LoVo (cell line): ENCODE measurements around the gene KCNH5.

Experiments used
- DNase-seq: peaks from one replicate; pipeline ENCODE4 v3.0.0-alpha.2; 2016; ENCODE audit warnings: low spot score

Gene KCNH5

DNA sequence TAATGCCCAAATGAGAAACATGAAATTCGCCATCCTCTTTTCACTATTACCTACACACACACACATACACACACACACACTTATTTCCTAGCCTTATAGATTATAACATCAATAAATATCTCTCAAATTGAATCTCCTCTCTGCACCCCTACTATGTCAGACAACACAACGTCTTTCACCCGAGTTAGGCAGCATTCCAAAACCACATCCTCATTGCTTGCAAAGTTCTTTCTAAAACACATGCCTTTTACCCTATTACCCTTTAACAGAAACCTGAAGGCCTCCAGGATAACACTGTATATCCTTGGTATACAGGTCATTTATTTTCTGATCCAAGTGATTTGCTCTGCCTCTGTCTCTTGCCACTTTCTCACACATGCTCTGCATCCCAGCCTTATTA, 56.3 kb downstream of the KCNH5 start:
- DNase-seq: no peak

DNA sequence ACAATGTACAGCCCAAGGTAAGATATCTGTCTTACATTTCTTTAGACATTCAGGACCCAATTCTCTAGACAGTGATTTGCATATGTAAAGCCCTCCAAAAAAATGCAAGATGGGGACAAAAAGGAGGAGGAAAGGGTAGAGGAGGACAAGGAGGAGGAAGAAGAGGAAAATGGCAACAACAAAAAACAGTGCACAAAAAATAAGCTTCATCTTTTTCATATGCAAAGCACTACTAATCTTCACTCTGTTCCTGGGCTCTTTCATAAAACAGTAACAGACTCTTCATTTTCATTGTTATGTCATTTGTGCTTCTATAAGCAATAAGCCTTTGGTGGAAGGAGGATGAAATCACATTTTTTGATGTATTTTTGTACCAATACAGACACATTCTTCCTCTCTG, 61.4 kb downstream of the KCNH5 start:
- no peak for DNase-seq

DNA sequence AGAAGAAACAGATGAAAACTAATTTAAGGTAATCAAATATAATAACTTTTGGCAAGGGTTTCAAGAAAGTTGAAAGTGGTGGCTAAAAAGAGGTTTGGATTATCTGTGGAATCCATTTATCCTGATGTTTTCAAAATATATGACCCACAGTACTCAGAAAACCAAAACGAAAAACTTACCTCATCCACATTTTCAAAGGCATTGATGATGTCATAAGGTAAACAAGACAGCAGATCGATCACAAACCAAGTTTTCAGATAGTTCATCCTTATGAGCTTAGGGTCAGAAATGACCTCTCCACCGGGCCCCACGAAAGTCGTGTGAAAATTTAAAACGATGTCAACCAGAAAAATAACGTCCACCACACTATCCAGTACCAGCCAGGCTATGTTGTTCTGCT, 64.6 kb downstream of the KCNH5 start:
- DNase-seq: no peak

DNA sequence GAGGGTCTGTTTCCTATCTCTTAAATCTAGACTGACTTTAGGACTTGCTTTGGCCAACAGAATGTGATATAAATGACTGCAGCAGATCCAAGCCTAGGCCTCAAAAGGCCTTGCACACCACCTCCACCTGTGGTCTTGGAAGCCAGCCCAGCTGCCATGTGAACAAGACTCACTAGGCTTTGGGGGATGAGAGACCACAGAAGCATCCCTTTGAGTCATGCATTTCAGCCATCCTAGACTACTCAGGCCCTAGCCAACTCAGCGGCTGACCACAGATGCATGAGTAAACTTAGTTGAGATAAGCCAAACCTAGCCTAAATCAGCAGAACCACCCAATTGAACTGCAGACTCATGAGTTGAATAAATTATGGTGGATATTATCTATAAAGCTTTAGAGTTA, 87.7 kb downstream of the KCNH5 start:
- DNase-seq: no peak

DNA sequence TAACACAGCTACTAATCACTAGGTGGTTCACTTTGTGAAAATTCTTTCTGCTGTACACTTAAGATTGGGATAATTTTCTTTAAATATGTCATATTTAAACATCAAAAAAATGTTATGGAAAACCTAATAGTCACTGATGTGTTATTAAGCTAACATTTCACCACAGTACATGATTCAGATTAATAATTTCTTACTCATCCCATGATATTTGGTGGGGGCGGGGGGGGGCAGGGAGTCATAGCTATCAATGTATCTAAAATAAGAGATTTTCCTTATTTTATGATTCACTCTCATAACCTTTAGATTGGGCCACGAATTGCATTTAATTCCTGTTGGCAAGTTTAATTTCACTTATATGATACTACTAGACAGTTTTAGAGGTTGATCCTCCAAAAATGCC, 88.8 kb downstream of the KCNH5 start:
- no peak for DNase-seq

DNA sequence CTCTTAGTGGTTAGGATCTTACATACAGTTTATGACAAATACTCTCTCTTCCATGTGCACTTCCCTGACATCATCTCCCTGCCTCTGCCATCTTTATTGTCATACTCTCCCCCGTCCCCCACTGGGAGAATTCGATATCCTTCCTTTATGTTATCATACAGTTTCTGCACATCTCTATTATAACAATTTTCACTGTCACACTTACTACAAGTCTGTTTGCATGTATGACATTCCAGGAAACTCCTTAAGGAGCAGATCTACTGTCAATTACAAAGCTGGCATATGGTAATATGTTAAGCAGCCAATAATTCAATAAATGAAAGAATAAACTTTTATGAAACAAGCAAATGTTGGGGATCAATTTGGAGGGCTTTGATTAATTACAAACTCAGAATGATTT, 91.1 kb downstream of the KCNH5 start:
- DNase-seq: no peak

DNA sequence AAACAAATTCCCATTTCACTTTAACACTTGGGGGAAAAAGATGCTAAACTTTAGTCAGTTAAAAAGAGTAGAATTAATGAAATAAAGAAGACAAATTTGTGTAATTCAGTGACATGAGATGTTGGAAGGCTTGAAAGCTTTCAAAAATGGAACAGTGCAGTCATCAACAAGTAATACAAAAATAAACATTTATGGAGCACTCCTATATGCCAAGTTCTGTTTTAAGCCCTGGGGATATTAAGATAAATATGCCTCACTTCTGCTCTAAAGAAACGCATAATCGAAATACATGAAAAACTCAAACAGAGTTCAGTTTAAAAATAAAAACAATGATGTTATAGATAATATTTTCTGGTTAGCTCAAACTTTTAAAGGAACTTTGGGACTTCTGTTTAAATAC, 93.0 kb downstream of the KCNH5 start:
- no peak for DNase-seq

DNA sequence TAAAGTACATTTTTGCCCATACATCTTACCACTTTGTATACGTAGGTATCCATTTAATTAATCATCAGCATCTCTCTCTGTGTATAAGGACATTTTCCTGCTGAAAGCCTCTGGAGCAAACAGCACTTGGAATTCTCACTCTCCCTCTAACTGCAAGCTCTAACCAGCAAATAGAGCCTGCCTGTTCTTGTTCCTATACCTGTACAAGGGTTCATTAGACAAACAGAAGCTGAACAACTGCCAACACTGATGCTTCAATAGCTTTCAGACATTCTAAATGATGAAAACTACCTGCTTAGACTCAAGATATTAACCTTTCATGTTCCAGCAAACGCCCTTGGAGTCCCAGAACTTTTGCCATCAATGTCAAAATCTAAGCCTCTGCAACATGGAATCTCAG, 98.0 kb downstream of the KCNH5 start:
- no peak for DNase-seq

DNA sequence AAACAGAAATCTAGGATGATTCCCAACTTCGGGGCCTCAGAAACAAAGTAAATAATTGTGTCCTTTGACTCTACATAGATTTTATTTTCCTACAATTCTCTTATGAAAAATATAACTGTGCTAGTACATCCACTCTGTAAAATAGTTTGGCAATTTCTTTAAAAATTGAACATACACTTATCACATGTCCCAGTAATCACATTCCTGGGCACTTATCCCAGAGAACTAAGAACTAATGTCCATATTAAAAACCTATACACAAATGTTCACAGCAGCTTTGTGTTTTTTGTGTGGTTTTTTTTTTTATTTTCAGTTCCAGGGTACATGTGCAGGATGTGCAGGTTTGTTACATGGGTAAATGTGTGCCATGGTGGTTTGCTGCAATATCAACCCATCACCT, 99.0 kb downstream of the KCNH5 start:
- DNase-seq: no peak

DNA sequence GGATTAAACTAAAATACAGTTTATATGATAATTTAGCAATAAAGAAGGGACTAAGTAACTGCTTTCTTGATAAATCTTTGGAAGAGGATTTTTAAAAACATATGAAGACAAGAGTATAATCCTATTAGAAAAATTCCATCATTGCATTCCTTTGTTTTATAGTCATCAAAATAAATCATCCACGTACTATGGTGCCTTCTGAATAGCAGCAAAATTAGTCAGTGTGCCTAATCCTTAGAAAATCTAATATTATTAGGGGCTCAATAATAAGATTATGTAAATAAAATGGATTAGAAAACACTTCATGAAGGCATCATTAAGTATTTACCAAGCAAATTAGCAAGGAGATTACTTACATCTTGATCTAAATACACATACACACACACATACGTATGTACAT, 102.1 kb downstream of the KCNH5 start:
- DNase-seq: no peak

DNA sequence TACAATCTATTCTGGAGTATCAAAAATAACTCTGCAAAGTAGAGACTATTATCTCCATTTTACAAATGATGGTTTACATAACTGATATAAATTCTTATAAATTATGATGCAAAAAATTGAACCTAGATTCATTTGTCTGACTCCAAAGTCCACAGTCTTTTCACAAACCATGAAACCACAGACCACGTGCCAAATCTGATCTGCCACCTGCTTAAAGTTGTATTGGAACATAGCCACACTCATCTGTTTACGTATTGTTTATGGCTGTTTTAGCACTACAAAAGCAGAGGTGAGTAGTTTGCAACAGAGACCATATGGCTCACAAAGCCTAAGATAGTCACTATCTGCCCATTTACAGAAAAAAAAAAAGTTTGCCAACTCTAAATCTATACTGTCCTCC, 105.3 kb downstream of the KCNH5 start:
- no peak for DNase-seq

DNA sequence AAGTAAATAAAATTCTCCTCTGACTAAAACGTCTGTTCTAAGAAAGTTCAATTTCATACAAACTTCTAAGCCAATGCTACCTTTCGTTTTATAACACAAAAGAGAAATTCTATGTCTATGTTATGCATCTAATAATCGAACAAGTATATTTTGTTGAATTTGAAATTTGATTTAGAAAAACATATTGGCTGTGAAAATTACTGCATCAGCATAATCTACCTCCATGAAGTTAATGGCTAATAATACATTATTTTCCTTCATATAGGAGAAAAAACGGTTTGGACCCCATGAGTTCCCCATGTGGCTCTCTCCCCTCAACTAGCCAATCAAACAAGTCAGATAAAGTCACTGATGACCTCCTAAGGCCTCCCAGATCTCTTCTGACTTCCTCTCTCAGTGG, 106.5 kb downstream of the KCNH5 start:
- DNase-seq: no peak

DNA sequence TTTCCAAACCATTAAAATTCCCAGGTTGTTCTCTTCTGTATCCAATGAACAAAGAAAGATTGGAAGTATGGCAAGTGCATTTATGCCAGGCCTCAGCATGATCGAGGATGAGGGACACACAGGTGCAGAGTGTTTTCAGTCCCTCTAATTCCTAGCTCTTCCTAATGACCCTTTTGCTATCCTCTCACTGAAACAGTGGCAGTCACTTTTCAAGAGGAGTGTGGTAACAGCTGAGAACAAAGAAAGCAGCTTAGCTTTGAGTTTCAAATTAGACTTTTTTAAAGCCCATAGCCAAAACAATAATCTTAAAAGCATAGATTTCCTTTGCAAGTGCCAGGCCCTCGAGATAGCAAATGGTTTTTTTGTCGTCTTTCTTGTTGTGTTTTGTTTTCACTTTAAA, 110.8 kb downstream of the KCNH5 start:
- DNase-seq: no peak

DNA sequence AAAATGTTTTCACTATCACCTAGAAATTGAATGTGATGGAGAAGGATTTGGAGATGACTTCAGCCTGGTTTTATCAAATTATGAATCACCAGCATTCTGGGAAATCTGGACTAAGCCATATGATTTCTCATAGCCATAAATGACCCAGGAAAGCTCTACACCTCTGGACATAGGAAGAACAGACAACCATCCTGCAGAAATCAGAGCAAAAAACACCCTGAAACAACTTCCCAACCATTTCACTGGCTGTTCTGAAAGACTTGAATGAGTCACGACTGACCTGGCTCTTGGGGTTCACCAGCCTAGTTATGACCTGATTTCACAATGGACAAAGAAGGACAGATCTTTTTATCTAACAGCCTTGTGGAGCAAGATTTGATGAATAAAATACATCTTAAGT, 123.8 kb downstream of the KCNH5 start:
- DNase-seq: no peak

DNA sequence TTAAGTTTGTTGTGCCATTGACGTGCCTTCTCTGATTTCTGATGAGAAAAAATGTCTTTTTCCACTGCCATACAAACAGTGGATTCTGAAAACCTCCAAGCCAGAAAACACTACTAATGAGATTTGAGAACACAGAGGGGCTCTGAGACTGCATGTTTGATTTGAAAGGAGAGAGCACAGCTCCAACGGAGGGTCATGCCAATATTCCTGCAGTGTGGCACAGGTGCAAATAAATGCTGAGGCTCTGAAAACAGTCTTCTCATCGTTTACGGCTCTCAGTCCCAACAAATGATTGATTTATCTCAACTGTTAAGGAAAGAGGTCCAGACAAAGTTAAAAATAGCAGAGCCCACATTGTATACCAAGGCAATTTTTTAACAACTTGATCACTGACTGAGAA, 128.7 kb downstream of the KCNH5 start:
- DNase-seq: no peak

DNA sequence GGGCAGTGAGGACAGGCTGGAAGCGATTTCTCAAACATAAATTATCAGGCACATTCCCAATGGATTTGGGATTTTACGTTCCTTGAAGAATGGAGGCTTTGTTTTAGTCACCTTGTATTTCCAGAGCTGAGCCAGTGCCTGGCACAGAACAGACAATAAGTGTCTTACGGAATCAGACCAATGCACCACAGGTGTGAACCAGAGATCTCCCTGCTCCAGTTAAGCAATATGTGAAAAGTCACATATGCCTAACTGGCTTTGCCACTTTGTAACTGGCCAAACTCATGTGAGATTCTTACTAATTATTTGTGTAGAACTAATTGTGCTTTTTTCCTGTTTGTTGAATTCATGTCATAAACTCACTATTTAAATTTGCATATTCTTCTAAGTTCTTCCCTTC, 130.4 kb downstream of the KCNH5 start:
- DNase-seq: no peak

DNA sequence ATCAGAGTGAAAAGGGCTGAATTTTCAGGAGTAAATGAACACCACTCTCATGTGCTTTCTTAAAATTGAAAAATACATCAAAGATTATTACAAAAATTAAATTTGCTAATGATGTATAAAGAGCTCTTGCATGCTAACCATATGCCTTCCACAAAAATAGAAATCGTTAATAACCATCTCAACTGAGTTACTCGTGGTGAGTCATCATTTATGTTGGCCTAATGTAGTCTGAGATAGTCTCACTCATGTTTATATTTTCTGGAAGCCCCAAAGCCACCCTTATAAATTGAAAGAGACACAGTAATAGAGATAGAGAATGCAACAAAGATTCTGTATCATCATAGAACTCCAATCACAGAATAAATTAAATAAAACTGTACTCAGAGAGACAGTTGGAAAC, 131.2 kb downstream of the KCNH5 start:
- no peak for DNase-seq

DNA sequence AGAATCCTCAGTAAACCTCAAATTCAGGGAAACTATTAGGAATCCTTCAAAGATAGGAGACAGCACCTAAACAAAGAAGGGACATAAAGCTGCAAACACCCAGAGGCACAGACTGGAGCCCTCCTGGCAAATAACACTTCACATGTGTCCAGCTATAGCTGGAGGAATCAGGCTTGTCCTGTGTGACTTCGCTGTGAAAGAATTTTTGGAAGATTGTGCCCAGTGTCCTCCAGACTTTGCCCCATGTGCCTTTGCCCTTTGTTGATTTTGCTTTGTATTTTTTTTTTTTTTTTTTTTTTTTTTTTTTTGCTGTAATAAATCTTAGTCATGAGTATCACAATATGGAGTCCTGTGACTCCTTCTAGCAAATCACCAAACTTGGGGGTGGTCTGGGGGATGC, 136.8 kb downstream of the KCNH5 start:
- DNase-seq: no peak

DNA sequence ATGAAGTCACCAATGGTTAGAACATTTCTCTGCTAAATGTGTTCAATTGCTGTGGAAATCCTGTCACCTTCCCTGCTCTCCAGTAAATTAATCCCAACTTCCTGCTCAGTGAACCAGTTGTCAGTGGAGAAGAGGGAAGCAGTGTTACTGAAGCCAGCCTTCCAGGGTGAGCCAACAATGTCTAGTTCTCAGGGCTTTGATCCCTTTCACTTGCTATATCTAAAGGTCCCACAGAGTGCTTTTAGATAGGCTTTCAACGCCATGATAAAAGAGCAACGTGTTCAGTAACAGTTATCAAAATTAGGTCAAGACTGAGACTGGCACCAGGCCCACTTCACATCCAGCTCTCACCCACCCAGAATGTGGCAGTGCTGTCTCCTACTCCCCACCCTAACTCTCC, 139.7 kb downstream of the KCNH5 start:
- no peak for DNase-seq

DNA sequence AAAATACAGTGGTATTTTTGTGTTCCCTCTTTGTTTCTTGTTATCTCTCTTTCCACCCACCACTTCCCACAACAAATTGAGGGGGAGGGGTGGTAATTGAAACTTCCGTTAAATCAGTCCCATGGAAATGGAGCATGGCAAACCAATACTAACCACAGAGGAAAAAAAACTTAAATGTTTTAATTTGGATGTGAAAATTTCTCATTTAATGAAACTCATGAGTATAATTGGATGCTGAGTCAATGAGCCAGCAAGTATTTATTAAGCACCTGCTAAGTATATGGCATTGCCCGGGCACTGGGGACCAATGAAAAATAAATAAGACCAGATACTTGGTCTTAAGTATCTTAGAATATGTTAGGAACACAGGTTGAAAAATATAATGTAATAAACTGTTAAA, 147.5 kb downstream of the KCNH5 start:
- no peak for DNase-seq

DNA sequence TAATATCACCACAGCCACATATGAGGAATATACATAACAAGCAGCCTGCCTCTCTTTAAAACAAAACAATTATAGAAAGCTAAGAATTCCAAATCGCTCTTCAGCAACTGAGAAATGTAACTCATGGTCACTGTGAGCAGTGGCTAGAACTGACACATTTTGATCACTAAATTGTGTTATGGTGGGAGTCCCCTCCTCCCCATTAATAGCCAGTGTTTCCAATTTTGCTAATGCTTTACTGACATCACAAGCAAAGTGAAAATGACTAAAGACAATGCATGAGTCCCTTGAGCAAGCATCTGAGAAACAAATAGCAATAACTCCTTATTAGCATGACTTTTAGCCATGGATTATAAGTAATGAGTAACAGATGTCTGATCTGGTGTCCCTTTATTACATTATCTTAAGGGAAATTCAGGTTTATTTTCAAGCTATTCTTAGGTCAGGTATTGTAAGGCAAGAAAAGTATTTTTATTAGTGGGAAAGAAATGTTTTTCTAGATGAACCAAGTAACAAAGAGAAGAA, 148.3 kb downstream of the KCNH5 start:
- DNase-seq: no peak

DNA sequence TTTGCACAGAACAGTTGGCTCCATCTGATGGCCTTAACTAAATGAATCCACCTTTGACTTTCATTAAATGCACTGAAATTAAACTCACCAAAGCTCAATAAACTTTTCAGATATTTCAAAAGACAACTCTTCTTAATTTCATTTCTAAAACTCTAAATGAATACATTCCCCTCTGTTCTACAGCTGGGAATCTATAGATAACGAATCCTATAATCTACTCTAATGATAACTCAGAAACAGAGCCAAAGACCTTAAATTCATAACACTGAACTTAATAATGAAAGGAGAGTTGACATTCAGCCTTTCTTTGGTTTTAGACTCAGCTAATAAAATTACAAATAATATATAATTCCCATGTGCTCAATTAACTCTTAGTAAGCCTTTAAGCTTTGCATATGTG, 150.5 kb downstream of the KCNH5 start:
- no peak for DNase-seq

DNA sequence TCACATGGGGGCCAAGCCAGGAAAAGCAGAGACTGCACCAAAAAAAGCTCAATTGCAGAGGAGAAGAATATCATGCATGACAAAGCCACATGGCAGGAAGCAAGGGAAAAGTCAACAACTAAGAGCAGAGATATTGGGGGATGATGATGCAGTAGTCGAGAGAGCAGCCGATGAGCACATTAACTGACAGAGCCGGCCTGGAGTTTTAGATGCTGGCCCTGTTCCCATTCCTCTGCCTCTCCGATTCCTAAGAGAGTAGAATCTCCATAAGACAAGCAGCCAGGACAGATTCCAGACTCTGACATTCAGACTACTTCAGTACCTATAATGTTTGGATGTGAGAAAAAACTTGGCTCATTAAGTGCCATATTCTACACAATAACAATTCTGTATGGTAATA, 155.9 kb downstream of the KCNH5 start:
- DNase-seq: no peak

DNA sequence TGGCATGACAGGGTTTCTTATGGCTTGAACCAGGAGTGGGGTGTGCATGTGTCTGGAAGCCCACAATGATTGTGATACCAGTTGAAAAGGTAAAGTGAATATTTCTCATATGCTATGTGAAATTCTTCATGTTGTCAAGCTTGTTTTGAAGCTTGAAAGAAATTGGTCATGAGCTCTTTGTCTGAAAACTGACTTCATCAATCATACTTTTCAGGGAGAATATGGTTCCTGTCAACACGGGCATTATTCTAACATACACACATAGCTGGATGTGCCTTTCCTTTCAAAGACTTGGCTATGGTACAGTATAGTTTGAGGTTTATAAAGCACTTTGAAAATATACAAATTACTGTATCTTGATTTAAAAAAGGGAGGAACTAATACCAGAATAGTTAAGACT, 158.8 kb downstream of the KCNH5 start:
- DNase-seq: no peak

DNA sequence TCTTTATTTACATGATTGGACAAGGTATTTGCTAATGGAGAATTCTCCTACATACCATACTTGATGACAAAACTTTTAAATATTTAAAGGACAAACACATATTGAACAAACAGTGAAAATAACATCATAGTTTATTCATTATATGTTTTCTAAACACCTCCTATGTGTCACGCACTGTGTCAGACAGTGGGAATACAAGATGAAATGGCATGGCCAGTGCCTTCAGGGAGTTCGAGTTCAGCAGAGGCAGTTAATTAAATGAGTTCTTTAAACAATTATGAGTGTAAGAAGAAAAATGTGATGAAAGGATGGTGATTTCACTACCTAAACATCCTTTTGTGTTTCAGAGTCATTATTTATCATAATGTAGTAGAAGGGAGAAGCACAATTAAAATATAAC, 159.8 kb downstream of the KCNH5 start:
- DNase-seq: no peak
